ENCODE results near the gene APOBR.

APOBR gene

DNA sequence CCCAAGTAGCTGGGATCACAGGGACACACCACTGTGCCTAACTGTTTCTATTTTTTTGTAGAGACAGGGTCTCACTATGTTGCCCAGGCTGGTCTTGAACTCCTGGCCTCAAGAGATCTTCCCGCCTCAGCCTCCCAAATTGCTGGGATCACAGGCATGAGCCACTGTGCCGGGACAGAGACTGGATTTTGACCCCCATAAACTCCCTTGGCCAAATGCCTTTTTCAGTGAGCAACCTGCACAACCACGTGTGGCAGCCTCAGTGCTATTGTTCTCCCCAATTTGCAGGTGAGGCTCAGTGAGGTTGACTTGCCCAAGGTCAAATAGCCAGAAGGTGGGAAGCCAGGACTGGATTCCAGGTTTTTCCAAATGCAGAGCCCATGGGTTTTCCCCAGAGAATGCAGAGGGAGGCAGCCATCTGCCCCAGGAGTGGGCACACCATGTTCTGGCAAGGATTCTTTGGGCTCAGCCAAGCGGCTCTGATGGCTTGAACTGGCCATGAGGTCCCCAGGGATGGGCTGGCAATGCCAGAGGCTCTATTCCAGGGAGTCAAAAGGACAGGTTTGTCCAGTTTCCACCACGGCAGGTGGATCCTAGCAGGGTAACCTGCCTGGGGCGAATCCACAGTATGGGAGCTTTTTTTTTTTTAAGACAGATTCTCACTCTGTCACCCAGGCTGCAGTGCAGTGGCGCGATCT is 10.4 kb downstream of the APOBR start:
- Histone ChIP-seq H3K4me2 (ENCODE audit: low read length) (no peak overlapping the region), H3K4me3 (ENCODE audit: low read length) (no peak overlapping the region), H3F3A (ENCODE audit: control insufficient read depth, insufficient read depth) (no peaks in the 10 kb centered on the region), H3K79me2 (ENCODE audit: control insufficient read depth, low read length) (no peaks in the 10 kb centered on the region), H4K20me1 (ENCODE audit: control insufficient read depth, insufficient read depth, low read depth, low read length) (no peaks in the 10 kb centered on the region), H3K4me1 (ENCODE audit: control insufficient read depth, low read length) (peaks cover 15% of the 10 kb centered on the region), H3K9me2 (replicated peaks; ENCODE audit: control insufficient read depth, low read length) (no peaks in the 10 kb centered on the region), H3K9me3 (ENCODE audit: control insufficient read depth, insufficient read depth, low read length) (no peaks in the 10 kb centered on the region), H3K36me3 (ENCODE audit: control insufficient read depth, low read length) (no peaks in the 10 kb centered on the region), H3K27ac (ENCODE audit: low read depth, low read length) (no peak overlapping the region), H3K27me3 (ENCODE audit: control insufficient read depth, low read length) (peaks cover 41% of the 10 kb centered on the region)
- TF ChIP-seq, protein P1, sequence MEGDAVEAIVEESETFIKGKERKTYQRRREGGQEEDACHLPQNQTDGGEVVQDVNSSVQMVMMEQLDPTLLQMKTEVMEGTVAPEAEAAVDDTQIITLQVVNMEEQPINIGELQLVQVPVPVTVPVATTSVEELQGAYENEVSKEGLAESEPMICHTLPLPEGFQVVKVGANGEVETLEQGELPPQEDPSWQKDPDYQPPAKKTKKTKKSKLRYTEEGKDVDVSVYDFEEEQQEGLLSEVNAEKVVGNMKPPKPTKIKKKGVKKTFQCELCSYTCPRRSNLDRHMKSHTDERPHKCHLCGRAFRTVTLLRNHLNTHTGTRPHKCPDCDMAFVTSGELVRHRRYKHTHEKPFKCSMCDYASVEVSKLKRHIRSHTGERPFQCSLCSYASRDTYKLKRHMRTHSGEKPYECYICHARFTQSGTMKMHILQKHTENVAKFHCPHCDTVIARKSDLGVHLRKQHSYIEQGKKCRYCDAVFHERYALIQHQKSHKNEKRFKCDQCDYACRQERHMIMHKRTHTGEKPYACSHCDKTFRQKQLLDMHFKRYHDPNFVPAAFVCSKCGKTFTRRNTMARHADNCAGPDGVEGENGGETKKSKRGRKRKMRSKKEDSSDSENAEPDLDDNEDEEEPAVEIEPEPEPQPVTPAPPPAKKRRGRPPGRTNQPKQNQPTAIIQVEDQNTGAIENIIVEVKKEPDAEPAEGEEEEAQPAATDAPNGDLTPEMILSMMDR (IDR thresholded peaks at IDR 0.05; ENCODE audit: low read depth, low read length, poor library complexity, severe bottlenecking), result no peak
- no peak for TF ChIP-seq EZH2phosphoT487 (IDR thresholded peaks at IDR 0.05; ENCODE audit: borderline replicate concordance, low read length)

DNA sequence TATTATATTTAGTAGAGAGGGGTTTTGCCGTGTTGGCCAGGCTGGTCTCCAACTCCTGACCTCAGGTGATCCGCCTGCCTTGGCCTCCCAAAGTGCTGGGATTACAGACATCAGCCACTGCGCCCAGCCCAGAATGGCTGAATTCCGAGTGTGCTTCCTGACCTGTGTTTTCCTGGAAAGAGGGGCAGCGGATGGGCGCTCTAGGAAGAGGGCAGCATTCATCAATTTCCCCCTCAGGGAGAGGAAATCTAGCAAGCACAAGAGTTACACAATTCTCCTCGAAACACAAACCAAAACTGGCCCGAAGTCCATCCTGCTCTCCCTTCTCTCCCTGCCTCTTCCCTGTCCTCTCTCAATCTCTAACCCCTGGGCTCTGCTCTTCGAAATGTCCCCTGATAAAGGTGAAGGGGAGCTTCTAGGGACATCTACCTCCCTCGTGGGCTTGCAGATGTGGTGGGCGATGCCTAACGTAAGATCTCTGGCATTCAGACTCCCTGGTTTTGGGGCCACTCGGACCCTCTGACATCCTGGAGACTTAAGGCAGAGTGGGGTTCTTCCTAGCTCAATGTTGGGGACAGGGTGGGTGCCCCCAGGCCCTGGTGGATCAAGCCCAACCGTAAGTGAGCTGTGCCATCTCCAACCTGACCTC is 11.2 kb downstream of the APOBR start:
- H3K36me3 ChIP-seq (ENCODE audit: control insufficient read depth, low read length), result no peaks in the 10 kb centered on the region
- H3K9me3 ChIP-seq (ENCODE audit: control insufficient read depth, insufficient read depth, low read length), result no peaks in the 10 kb centered on the region
- no peaks in the 10 kb centered on the region for H3F3A ChIP-seq (ENCODE audit: control insufficient read depth, insufficient read depth)
- H3K4me2 ChIP-seq (ENCODE audit: low read length), result no peak overlapping the region
- peaks cover 15% of the 10 kb centered on the region for H3K4me1 ChIP-seq (ENCODE audit: control insufficient read depth, low read length)
- no peak overlapping the region for H3K4me3 ChIP-seq (ENCODE audit: low read length)
- TF ChIP-seq, protein P1 (IDR thresholded peaks at IDR 0.05; ENCODE audit: low read depth, low read length, poor library complexity, severe bottlenecking), result no peak
- no peak for TF ChIP-seq EZH2phosphoT487 (IDR thresholded peaks at IDR 0.05; ENCODE audit: borderline replicate concordance, low read length)
- H3K27me3 ChIP-seq (ENCODE audit: control insufficient read depth, low read length), result peaks cover 38% of the 10 kb centered on the region
- H3K9me2 ChIP-seq (replicated peaks; ENCODE audit: control insufficient read depth, low read length), result no peaks in the 10 kb centered on the region
- H4K20me1 ChIP-seq (ENCODE audit: control insufficient read depth, insufficient read depth, low read depth, low read length), result no peaks in the 10 kb centered on the region
- no peaks in the 10 kb centered on the region for H3K79me2 ChIP-seq (ENCODE audit: control insufficient read depth, low read length)
- no peak overlapping the region for H3K27ac ChIP-seq (ENCODE audit: low read depth, low read length)

DNA sequence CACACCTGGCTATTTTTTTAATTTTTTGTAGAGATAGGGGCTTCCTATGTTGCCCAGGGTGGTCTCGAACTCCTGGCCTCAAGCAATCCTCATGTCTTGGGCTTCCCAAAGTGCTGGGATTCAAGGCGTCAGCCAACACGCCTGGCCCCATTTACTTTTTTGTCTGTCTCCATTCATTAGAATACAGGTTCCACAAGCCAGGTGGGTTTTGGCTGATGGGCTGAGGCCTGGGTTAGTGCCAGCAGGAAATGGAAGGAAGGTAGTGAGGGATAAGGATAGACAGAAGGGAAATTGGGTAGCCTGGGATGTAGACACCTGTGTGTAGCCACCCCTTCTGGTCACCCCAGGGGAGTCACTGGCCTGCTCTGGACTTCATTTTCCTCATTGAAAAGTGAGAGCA is 16.6 kb downstream of the APOBR start:
- H3F3A ChIP-seq (ENCODE audit: control insufficient read depth, insufficient read depth), result no peaks in the 10 kb centered on the region
- H3K79me2 ChIP-seq (ENCODE audit: control insufficient read depth, low read length), result no peaks in the 10 kb centered on the region
- peaks cover 19% of the 10 kb centered on the region for H3K27me3 ChIP-seq (ENCODE audit: control insufficient read depth, low read length)
- no peaks in the 10 kb centered on the region for H3K36me3 ChIP-seq (ENCODE audit: control insufficient read depth, low read length)
- no peaks in the 10 kb centered on the region for H3K9me2 ChIP-seq (replicated peaks; ENCODE audit: control insufficient read depth, low read length)
- H4K20me1 ChIP-seq (ENCODE audit: control insufficient read depth, insufficient read depth, low read depth, low read length), result no peaks in the 10 kb centered on the region
- TF ChIP-seq, protein P1 (IDR thresholded peaks at IDR 0.05; ENCODE audit: low read depth, low read length, poor library complexity, severe bottlenecking), result no peak
- TF ChIP-seq EZH2phosphoT487 (IDR thresholded peaks at IDR 0.05; ENCODE audit: borderline replicate concordance, low read length), result no peak
- no peaks in the 10 kb centered on the region for H3K9me3 ChIP-seq (ENCODE audit: control insufficient read depth, insufficient read depth, low read length)
- no peak overlapping the region for H3K27ac ChIP-seq (ENCODE audit: low read depth, low read length)
- H3K4me2 ChIP-seq (ENCODE audit: low read length), result no peak overlapping the region
- H3K4me1 ChIP-seq (ENCODE audit: control insufficient read depth, low read length), result peaks cover 15% of the 10 kb centered on the region
- H3K4me3 ChIP-seq (ENCODE audit: low read length), result no peak overlapping the region
